Thyroid gland (tissue), 4 donors: ENCODE measurements around the gene TP63. TPM values are rescaled to one million over a fixed set of nuclear protein-coding genes. Genes with fewer than 3 reads are reported as not detected.

Experiments used
- DNase-seq, 2 donors: peaks; one replicate each; pipeline ENCODE4 v3.0.0-alpha.2; 2019
- H3K27ac ChIP-seq, 3 donors: fragments of 200-600 bp; sonication (generic); 1 replicate in 2 of 3; 2 replicates in 1 of 3; pipeline ENCODE4 v1.5.1; 2016 to 2019; ENCODE audit warnings: mild to moderate bottlenecking in 1 of 3, moderate library complexity in 1 of 3
- H3K27me3 ChIP-seq: fragments of 200-600 bp; sonication (generic); one replicate; pipeline ENCODE4 v1.5.1; 2019
- H3K36me3 ChIP-seq, 2 donors: fragments of 200-600 bp; sonication (generic); one replicate each; pipeline ENCODE4 v1.5.1; 2016 to 2019
- H3K4me1 ChIP-seq, 2 donors: fragments of 200-600 bp; sonication (generic); one replicate each; pipeline ENCODE4 v1.5.1; 2017 to 2019
- H3K4me3 ChIP-seq, 3 donors: fragments of 200-600 bp; sonication (generic); replicated peaks in 1 of 3; 1 replicate in 2 of 3; 2 replicates in 1 of 3; pipeline ENCODE4 v1.5.1; 2016; ENCODE audit warnings: mild to moderate bottlenecking in 1 of 3
- H3K9me3 ChIP-seq: fragments of 200-600 bp; sonication (generic); one replicate; pipeline ENCODE4 v1.5.1; 2017
- POLR2A ChIP-seq, 2 donors: fragments of 450-650 bp; IDR thresholded peaks; one replicate each; pipeline ENCODE4 v1.6.1; 2017; ENCODE audit warnings: antibody characterized with exemption in 2 of 2, mild to moderate bottlenecking in 2 of 2, moderate library complexity in 1 of 2
- WGBS, 2 donors: methylation state at CpG; one replicate each; pipeline ENCODE4 v1.1.5; 2017; 5-methylcytosine and 5-hydroxymethylcytosine counted together
- intact Hi-C: fragments of 100-400 bp; cut with DNase I; formaldehyde crosslinking; loops from one replicate; pipeline ENCODE4 v1.15.1; 2023
- total RNA-seq, 4 donors: library from RNA; depleted of rRNA; stranded (reverse); fragments of >200 nt; gene quantifications; one replicate each; pipeline ENCODE4 v1.2.3, GENCODE V29; 2016
- TF ChIP-seq, protein P1 (sequence below), 6 experiments: fragments of 200-600 bp in 3 of 6; fragments of 450-650 bp in 3 of 6; sonication (generic) in 3 of 6; IDR thresholded peaks; one replicate each; pipeline ENCODE4 v1.5.1; 2016 to 2019; ENCODE audit warnings: antibody characterized with exemption in 6 of 6, mild to moderate bottlenecking in 2 of 6, inconsistent platforms in 1 of 6, moderate library complexity in 1 of 6

The TP63 gene
- 1 to 10 TPM in 2 of 4 donors, not detected in 2; 1.2 to 1.3 TPM for total RNA-seq

DNA sequence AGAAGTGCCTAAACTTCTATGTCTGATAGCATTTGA, at the start of gene TP63:
Gene TP63, plus strand, starts transcription at position 17 of the 36 bp plus-strand sequence. CDS start 127 bp downstream, outside the sequence.
- Histone ChIP-seq H3K36me3 (no peaks in the 10 kb centered on the region), H3K9me3 (no peaks in the 10 kb centered on the region), H3K27ac (peak within 1 kb of the TSS in 1 of 3 donors; percentile 2), H3K4me3 (no peak within 1 kb of the TSS), H3K27me3 (no peaks in the 10 kb centered on the region), H3K4me1 (no peaks in the 10 kb centered on the region)
- TF ChIP-seq POLR2A (IDR thresholded peaks at IDR 0.05), result no peak
- TF ChIP-seq, protein P1, sequence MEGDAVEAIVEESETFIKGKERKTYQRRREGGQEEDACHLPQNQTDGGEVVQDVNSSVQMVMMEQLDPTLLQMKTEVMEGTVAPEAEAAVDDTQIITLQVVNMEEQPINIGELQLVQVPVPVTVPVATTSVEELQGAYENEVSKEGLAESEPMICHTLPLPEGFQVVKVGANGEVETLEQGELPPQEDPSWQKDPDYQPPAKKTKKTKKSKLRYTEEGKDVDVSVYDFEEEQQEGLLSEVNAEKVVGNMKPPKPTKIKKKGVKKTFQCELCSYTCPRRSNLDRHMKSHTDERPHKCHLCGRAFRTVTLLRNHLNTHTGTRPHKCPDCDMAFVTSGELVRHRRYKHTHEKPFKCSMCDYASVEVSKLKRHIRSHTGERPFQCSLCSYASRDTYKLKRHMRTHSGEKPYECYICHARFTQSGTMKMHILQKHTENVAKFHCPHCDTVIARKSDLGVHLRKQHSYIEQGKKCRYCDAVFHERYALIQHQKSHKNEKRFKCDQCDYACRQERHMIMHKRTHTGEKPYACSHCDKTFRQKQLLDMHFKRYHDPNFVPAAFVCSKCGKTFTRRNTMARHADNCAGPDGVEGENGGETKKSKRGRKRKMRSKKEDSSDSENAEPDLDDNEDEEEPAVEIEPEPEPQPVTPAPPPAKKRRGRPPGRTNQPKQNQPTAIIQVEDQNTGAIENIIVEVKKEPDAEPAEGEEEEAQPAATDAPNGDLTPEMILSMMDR (IDR thresholded peaks at IDR 0.05), result no peak
- no peak for DNase-seq
- intact Hi-C loops, result no loop called here

DNA sequence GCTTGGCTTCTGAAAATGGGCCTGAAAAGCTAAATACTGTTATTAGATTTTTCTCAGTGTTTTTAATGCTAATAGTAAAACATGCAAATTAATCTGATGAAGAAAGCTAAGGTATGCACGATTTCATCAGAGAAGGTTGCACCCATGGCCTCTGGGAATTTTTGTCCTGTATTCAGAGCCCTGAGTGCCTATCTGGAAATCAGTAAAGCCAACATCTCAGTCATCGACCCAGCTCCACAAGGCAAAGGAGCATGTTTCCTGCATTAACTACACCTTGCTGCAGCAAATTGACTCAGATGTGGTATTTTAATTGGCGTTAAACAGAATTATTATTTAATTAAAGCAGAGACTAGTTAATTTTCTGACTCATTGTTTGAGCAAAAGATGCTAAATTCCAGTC, 49.0 kb upstream of the TP63 start:
- Histone ChIP-seq H3K4me3 (no peak overlapping the region), H3K27ac (no peak overlapping the region), H3K9me3 (no peaks in the 10 kb centered on the region), H3K27me3 (no peaks in the 10 kb centered on the region), H3K36me3 (no peaks in the 10 kb centered on the region), H3K4me1 (no peaks in the 10 kb centered on the region)
- 80 to 81% methylated on average over 3 of the region's 3 CpGs for WGBS, 2 donors
- TF ChIP-seq, protein P1 (IDR thresholded peaks at IDR 0.05), result no peak
- intact Hi-C loops, result no loop called here
- no peak for DNase-seq

DNA sequence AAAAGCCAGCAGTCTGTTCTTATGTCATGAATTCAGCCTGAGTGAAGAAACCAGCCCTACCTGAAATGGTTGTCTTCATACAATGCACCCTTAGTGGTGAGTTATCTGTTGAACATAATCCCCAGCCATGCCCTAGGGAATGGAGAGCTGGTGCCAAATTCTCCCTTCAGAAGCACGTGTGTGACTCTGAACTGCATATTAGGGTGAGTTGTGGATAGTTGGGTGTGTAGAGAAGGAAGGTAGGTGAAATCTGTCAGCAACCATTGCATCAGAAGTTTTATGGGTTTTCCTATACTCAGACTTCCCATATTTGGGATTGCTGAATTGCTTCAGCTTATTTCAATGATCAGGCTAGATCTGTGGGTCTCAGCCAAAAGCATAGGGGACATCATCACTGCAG, 46.5 kb upstream of the TP63 start:
- no peaks in the 10 kb centered on the region for H3K36me3 ChIP-seq

DNA sequence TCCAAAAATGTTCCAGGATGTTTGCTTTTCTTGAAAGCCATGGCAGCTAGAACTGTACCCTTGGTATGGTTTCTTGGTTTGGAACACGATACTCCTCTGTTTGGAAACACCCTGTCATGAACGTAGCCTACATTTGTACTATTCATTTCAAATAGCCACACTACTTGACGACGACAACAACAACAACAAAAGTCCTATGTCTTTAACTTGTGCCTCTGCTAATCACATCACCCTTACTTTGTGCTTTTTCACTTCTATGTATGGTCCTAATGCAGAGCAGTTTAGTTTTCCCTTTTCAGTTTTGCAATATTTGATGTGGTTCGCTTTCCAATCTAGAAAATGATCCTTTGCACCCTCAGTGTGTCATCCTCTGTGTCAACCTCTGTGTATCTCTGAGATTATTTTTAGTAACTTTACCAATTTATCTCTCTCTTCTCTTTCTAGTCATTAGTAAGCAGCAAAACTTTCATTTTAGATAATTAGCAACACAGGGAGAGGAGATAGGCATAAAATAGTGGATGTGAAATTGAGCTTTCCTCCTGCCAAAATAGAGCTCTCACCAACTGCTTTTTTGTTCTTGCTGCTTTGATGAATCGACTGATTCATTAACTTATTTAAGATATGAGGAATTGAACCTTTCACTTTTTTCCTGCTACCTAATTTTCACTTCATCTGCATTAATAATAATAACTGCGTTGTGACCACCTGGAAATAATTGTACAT, 44.1 kb upstream of the TP63 start:
- DNase-seq, result no peak
- Histone ChIP-seq H3K36me3 (no peaks in the 10 kb centered on the region), H3K9me3 (no peaks in the 10 kb centered on the region), H3K27ac (no peak overlapping the region), H3K27me3 (no peaks in the 10 kb centered on the region), H3K4me3 (no peak overlapping the region), H3K4me1 (no peaks in the 10 kb centered on the region)
- intact Hi-C loops, result no loop called here
- no peak for TF ChIP-seq POLR2A (IDR thresholded peaks at IDR 0.05)
- TF ChIP-seq, protein P1 (IDR thresholded peaks at IDR 0.05), result no peak
- 86 to 88% methylated on average over 7 of the region's 7 CpGs for WGBS, 2 donors

More for the DNA sequence above, 46.5 kb upstream of the TP63 start:
- H3K4me3 ChIP-seq, result no peak overlapping the region
- H3K9me3 ChIP-seq, result no peaks in the 10 kb centered on the region
- H3K27ac ChIP-seq, result no peak overlapping the region
- intact Hi-C loops, result no loop called here
- no peaks in the 10 kb centered on the region for H3K4me1 ChIP-seq
- no peaks in the 10 kb centered on the region for H3K27me3 ChIP-seq
- DNase-seq, result no peak
- WGBS, 2 donors, result 71 to 92% methylated on average over 1 of the region's 1 CpG
- TF ChIP-seq, protein P1 (IDR thresholded peaks at IDR 0.05), result no peak
- TF ChIP-seq POLR2A (IDR thresholded peaks at IDR 0.05), result no peak

DNA sequence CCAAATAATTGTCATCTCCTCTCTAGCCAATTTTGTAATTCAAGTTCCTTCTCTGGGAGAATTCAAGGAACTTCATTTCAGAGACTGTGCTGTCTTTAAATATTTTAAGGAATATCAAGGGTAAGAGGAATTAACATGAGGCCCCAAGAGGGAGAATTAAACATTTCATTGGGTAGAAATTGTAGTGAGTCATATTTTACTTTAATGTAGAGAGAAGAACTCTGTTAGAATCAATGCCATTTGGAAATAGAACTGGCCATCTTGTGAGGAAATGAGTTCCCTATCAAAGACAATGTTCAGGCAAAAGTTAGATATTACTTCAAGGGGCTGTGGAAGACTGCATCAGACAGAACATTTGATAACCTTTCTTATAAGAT, 43.5 kb upstream of the TP63 start:
- Histone ChIP-seq H3K4me3 (no peak overlapping the region), H3K36me3 (no peaks in the 10 kb centered on the region), H3K27ac (no peak overlapping the region), H3K27me3 (no peaks in the 10 kb centered on the region), H3K9me3 (no peaks in the 10 kb centered on the region), H3K4me1 (no peaks in the 10 kb centered on the region)
- intact Hi-C loops, result no loop called here
- TF ChIP-seq, protein P1 (IDR thresholded peaks at IDR 0.05), result no peak
- no peak for TF ChIP-seq POLR2A (IDR thresholded peaks at IDR 0.05)
- DNase-seq, result no peak
